Naive thymus-derived CD8-positive, alpha-beta T cell (primary cell): ENCODE results near the gene COX11. TPM values are rescaled to one million over a fixed set of nuclear protein-coding genes. Genes with fewer than 3 reads are reported as not detected.

ENCODE experiments used
- ATAC-seq, 2 donors: fragments of 150-1000 bp; cut with Tn5 transposase in 1 of 2; sonication (Bioruptor Pico), chemical (Tn5 transposase) in 1 of 2; 1 replicate in 1 of 2; 2 replicates in 1 of 2; pipeline ENCODE4 v1.10.0; 2021; ENCODE audit warnings: mild to moderate bottlenecking in 2 of 2, moderate library complexity in 2 of 2
- POLR2A ChIA-PET: fragments of 350-600 bp; sonication (Branson Sonifier 250); formaldehyde crosslinking; loops from one replicate; lab custom pipeline; 2021; ENCODE audit warnings: antibody characterized with exemption; lab: Charles Lee
- DNase-seq, 10 donors: peaks; one replicate each; pipeline versions ENCODE4 v3.0.0 to v3.0.0-alpha.2; 2020 to 2022
- H3K27ac Mint-ChIP-seq, 10 donors: one replicate each; pipeline ENCODE4 v1.8.0; 2020 to 2022; ENCODE audit warnings: mild to moderate bottlenecking in 10 of 10, mixed read lengths in 10 of 10, moderate library complexity in 4 of 10, inconsistent platforms in 1 of 10
- H3K27me3 Mint-ChIP-seq, 5 donors: one replicate each; pipeline ENCODE4 v1.8.0; 2021 to 2022; ENCODE audit warnings: mixed read lengths in 5 of 5
- H3K36me3 Mint-ChIP-seq, 3 donors: one replicate each; pipeline ENCODE4 v1.8.0; 2020 to 2022; ENCODE audit warnings: mixed read lengths in 3 of 3, mild to moderate bottlenecking in 2 of 3, inconsistent platforms in 1 of 3
- H3K4me1 Mint-ChIP-seq, 4 donors: one replicate each; pipeline ENCODE4 v1.8.0; 2021 to 2022; ENCODE audit warnings: mixed read lengths in 4 of 4
- H3K4me3 Mint-ChIP-seq, 10 donors: one replicate each; pipeline ENCODE4 v1.8.0; 2020 to 2022; ENCODE audit warnings: mild to moderate bottlenecking in 10 of 10, mixed read lengths in 10 of 10, moderate library complexity in 6 of 10, inconsistent platforms in 1 of 10
- H3K9me3 Mint-ChIP-seq, 9 donors: one replicate each; pipeline ENCODE4 v1.8.0; 2020 to 2022; ENCODE audit warnings: mixed read lengths in 9 of 9, mild to moderate bottlenecking in 3 of 9, inconsistent platforms in 1 of 9, moderate library complexity in 1 of 9
- polyA plus RNA-seq, 3 donors: library from polyadenylated mRNA; unstranded; fragments of 300-500 nt; fragmentation: Illumina TruSeq; gene quantifications; one replicate each; pipeline ENCODE4 v1.2.3, GENCODE V29; 2021
- total RNA-seq, 8 experiments: library from RNA in 2 of 8; stranded (reverse) in 2 of 8; gene quantifications; one replicate each; pipeline ENCODE4 v1.2.3 and lab custom pipeline; 2021 to 2026

COX11 gene
- total and polyA plus RNA-seq, 5 experiments from 2014 or later = 65.6 to 74.7 (median 67.6) TPM

GRCh38 chr17:54979657-54980056, 11.2 kb upstream of the COX11 start:
- POLR2A ChIA-PET = interaction anchor here (0.6 kb wide), 1 partner anchor 12 kb away, joined by 4 read pairs; no protein-coding TSS in a partner anchor
- Mint-ChIP-seq H3K4me1 (peaks cover 5 to 8% (median 6%) of the 10 kb centered on the region in 4 donors), H3K27ac (no peak overlapping the region), H3K4me3 (no peak overlapping the region), H3K36me3 (peaks cover 0 to 7% (median 0%) of the 10 kb centered on the region in 3 donors), H3K9me3 (peaks cover 0 to 12% (median 0%) of the 10 kb centered on the region in 9 donors), H3K27me3 (no peaks in the 10 kb centered on the region)
- ATAC-seq (no peak), DNase-seq (no peak)

DNA sequence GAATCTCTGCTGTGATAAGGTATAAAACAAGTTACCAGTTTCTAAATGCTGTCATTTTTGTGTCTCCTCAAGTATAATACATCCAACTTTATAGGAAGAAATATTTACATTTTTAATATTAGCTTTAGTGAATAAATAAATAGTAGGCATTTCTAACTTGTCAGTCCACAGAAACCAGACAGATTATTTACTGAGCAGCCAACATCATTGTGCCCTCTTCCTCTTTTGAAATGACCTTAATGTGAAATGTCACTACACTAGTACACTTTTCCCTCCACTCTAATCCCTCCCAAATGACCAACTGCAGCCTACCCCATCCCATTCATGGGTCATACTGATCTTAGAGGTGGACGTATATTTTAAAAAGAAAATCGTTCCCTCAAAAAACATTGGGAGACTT, 9.3 kb upstream of the COX11 start:
- no peaks in the 10 kb centered on the region for H3K27me3 Mint-ChIP-seq
- POLR2A ChIA-PET = interaction anchor here (1.2 kb wide), 1 partner anchor 9 kb away, joined by 4 read pairs; no protein-coding TSS in a partner anchor
- DNase-seq = no peak
- peaks cover 5 to 9% (median 7%) of the 10 kb centered on the region in 4 donors for H3K4me1 Mint-ChIP-seq
- peaks cover 0 to 7% (median 0%) of the 10 kb centered on the region in 3 donors for H3K36me3 Mint-ChIP-seq
- H3K9me3 Mint-ChIP-seq = peaks cover 0 to 12% (median 0%) of the 10 kb centered on the region in 9 donors
- no peak overlapping the region for H3K27ac Mint-ChIP-seq
- no peak overlapping the region for H3K4me3 Mint-ChIP-seq
- no peak for ATAC-seq

- POLR2A ChIA-PET = no interaction called here
- ATAC-seq = no peak
- no peaks in the 10 kb centered on the region for H3K27me3 Mint-ChIP-seq
- H3K4me3 Mint-ChIP-seq = no peak overlapping the region
- H3K4me1 Mint-ChIP-seq = peaks cover 5 to 14% (median 10%) of the 10 kb centered on the region in 4 donors
- DNase-seq = no peak
- peaks cover 0 to 12% (median 0%) of the 10 kb centered on the region in 9 donors for H3K9me3 Mint-ChIP-seq
- peaks cover 0 to 7% (median 0%) of the 10 kb centered on the region in 3 donors for H3K36me3 Mint-ChIP-seq
- no peak overlapping the region for H3K27ac Mint-ChIP-seq
These were observed 7.9 kb upstream of the COX11 start for GRCh38 chr17:54976316-54976715.

- no peak overlapping the region for H3K4me3 Mint-ChIP-seq
- H3K4me1 Mint-ChIP-seq = peaks cover 7 to 18% (median 12%) of the 10 kb centered on the region in 4 donors
- no peaks in the 10 kb centered on the region for H3K36me3 Mint-ChIP-seq
These were observed 6.3 kb upstream of the COX11 start for GRCh38 chr17:54974759-54975158.

DNA sequence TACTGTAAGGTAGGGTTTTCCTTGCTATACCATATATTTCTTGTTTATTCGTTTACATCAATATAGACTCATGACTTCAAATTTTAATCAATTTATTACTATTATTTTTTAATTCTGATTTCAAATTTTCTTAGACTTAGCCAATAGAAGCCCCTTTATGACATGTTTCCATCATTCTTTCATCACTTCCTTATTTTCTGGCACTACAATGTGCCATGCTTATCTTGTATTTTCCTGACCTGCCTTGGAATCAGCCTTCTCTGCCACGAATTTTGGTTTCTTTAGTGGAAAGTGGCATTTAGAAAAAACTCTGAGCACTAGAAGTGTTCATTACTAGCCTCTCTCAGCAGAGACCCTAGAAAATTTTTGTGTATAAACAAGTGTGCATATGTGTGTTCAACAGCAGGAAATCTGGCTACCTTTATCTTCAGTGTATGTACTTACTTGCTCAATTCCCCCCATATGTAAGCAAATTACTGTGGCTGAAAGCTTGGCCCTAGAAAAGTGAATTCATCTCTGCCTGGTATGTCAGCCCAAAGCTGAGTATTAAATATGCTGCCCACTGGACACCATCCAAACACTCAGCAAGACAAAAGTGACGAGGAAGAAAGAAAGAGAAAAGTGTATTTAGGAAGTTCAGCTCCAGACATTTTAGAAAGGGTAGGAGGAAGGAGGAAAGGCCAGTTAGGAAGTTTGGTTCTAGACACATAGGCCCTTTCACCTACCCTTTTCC, 4.1 kb upstream of the COX11 start:
- DNase-seq (no peak), ATAC-seq (no peak)
- POLR2A ChIA-PET = interaction anchor here (0.5 to 0.6 kb wide), 2 partner anchors 1257 to 1623 kb away, joined by 3 to 11 read pairs; no protein-coding TSS in a partner anchor
- no peak overlapping the region for H3K4me3 Mint-ChIP-seq
- no peak overlapping the region for H3K27ac Mint-ChIP-seq
- no peaks in the 10 kb centered on the region for H3K36me3 Mint-ChIP-seq
- H3K4me1 Mint-ChIP-seq = peaks cover 2 to 22% (median 13%) of the 10 kb centered on the region in 4 donors
- H3K27me3 Mint-ChIP-seq = no peaks in the 10 kb centered on the region
- no peaks in the 10 kb centered on the region for H3K9me3 Mint-ChIP-seq

More at GRCh38 chr17:54974759-54975158, 6.3 kb upstream of the COX11 start:
- Mint-ChIP-seq H3K27ac (no peak overlapping the region), H3K9me3 (peaks cover 0 to 9% (median 0%) of the 10 kb centered on the region in 9 donors), H3K27me3 (no peaks in the 10 kb centered on the region)
- no peak for ATAC-seq
- no peak for DNase-seq
- POLR2A ChIA-PET = no interaction called here

DNA sequence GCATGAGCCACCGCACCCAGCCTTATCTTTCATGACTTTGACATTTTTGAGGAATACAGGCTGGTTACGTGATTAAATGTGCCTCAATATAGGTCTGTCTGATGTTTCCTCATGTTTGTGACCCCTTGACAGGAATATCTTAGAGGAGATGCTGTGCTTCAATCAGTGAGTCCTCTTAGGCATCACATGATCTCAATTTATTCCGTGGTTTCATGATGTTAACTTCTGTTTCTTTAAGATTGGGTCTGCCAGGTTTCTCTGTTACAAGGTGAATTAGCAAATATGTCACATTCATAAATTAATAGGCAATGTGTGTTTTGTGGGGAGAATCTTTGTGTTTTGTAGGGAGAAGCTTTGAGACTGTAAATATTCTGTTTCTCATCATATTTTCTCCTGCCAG, 3.4 kb upstream of the COX11 start:
- Mint-ChIP-seq H3K27me3 (no peaks in the 10 kb centered on the region), H3K27ac (no peak overlapping the region), H3K4me3 (no peak overlapping the region), H3K36me3 (no peaks in the 10 kb centered on the region), H3K9me3 (no peaks in the 10 kb centered on the region), H3K4me1 (peaks cover 9 to 27% (median 16%) of the 10 kb centered on the region in 4 donors)
- no peak for DNase-seq
- POLR2A ChIA-PET = no interaction called here
- no peak for ATAC-seq

GRCh38 chr17:54971147-54971546, 2.7 kb upstream of the COX11 start:
- H3K4me1 Mint-ChIP-seq = peaks cover 12 to 31% (median 23%) of the 10 kb centered on the region in 4 donors
- peaks cover 0 to 2% (median 0%) of the 10 kb centered on the region in 3 donors for H3K36me3 Mint-ChIP-seq
- no peaks in the 10 kb centered on the region for H3K9me3 Mint-ChIP-seq
- no peak for ATAC-seq
- H3K27ac Mint-ChIP-seq = peak overlapping the region in 2 of 10 donors; percentile 43 to 56
- POLR2A ChIA-PET = no interaction called here
- H3K4me3 Mint-ChIP-seq = no peak overlapping the region
- H3K27me3 Mint-ChIP-seq = no peaks in the 10 kb centered on the region
- DNase-seq = no peak

DNA sequence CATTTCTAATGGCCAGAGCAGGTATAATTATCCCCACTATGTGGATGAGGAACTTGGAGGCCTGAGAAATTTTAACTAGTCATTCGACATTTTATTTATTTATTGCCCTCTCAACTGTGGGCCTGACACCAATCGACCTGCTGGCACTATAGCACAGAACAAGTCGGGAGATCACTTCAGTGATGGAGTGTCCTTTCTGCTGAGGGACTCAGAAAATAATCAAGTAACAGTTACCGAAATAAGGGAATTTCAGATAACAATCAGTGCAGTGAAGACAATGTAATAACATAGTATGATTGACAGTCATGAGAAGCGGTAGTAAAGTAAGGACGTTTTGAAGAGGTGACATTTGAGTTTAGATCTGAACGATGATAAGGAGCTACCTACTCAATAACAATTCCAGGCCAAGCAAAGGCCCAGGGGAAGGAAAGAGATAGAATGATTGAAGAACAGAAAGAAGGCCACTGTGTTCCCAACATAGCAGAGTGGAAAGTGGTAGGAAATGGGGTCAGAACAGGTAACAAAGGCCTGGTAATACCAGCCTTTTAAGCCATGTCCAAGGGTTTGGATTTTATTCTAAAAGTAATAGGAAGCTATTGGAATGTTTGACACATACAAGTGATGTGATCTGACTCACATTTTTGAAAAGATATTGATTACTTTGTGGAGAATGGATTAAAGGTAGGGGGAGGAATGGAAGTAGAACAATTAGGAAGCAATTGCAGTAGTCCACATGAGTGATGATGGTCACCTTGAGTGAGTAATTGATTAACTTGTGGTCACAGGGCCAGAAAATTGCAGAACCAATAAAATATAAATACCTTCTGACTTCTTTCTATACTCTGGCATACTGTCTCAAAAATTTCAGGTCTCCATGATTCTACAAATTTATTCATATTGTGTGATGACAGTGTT, 1.5 kb upstream of the COX11 start:
- POLR2A ChIA-PET = interaction anchor here (0.9 kb wide), 1 partner anchor 8 kb away, joined by 4 read pairs; no protein-coding TSS in a partner anchor
- DNase-seq = no peak
- no peaks in the 10 kb centered on the region for H3K27me3 Mint-ChIP-seq
- H3K27ac Mint-ChIP-seq = no peak overlapping the region
- peaks cover 0 to 11% (median 0%) of the 10 kb centered on the region in 3 donors for H3K36me3 Mint-ChIP-seq
- peak overlapping the region in 1 of 10 donors; percentile 53 for H3K4me3 Mint-ChIP-seq
- no peaks in the 10 kb centered on the region for H3K9me3 Mint-ChIP-seq
- no peak for ATAC-seq
- H3K4me1 Mint-ChIP-seq = peaks cover 12 to 35% (median 25%) of the 10 kb centered on the region in 4 donors

GRCh38 chr17:54968988-54969332, 506 bp upstream of the COX11 start:
- peaks cover 0 to 18% (median 3%) of the 10 kb centered on the region in 3 donors for H3K36me3 Mint-ChIP-seq
- DNase-seq = peak in 3 of 10 donors; percentile 5 to 65 (median 6)
- no peaks in the 10 kb centered on the region for H3K27me3 Mint-ChIP-seq
- peak; percentile 21 to 34 for ATAC-seq
- POLR2A ChIA-PET = interaction anchor here (0.9 kb wide), 1 partner anchor 9 kb away, joined by 4 read pairs; no protein-coding TSS in a partner anchor
- no peak overlapping the region for H3K4me3 Mint-ChIP-seq
- peaks cover 12 to 38% (median 25%) of the 10 kb centered on the region in 4 donors for H3K4me1 Mint-ChIP-seq
- no peak overlapping the region for H3K27ac Mint-ChIP-seq
- no peaks in the 10 kb centered on the region for H3K9me3 Mint-ChIP-seq

- peak in 1 of 10 donors; percentile 3 for DNase-seq
- Mint-ChIP-seq H3K9me3 (no peaks in the 10 kb centered on the region), H3K27me3 (no peaks in the 10 kb centered on the region), H3K36me3 (peaks cover 0 to 30% (median 6%) of the 10 kb centered on the region in 3 donors), H3K4me3 (no peak overlapping the region), H3K27ac (peak overlapping the region in 1 of 10 donors; percentile 71), H3K4me1 (peaks cover 10 to 37% (median 25%) of the 10 kb centered on the region in 4 donors)
- peak; percentile 19 to 30 for ATAC-seq
- POLR2A ChIA-PET = interaction anchor here (0.5 to 1.0 kb wide), 2 partner anchors 12 to 17 kb away, joined by 3 to 4 read pairs; no protein-coding TSS in a partner anchor
These were observed 713 bp downstream of the COX11 start for GRCh38 chr17:54967621-54968261.

GRCh38 chr17:54956791-54957190, 11.7 kb downstream of the COX11 start:
- Mint-ChIP-seq H3K4me3 (no peak overlapping the region), H3K4me1 (peaks cover 0 to 5% (median 0%) of the 10 kb centered on the region in 4 donors), H3K27ac (peak overlapping the region in 5 of 10 donors; percentile 16 to 61 (median 37)), H3K27me3 (no peaks in the 10 kb centered on the region), H3K36me3 (peaks cover 5 to 50% (median 8%) of the 10 kb centered on the region in 3 donors), H3K9me3 (no peaks in the 10 kb centered on the region)
- POLR2A ChIA-PET = no interaction called here
- ATAC-seq (no peak), DNase-seq (no peak)

- Mint-ChIP-seq H3K4me3 (no peak overlapping the region), H3K27me3 (peaks cover 0 to 7% (median 2%) of the 10 kb centered on the region in 5 donors), H3K27ac (no peak overlapping the region), H3K36me3 (peaks cover 0 to 7% (median 3%) of the 10 kb centered on the region in 3 donors), H3K9me3 (no peaks in the 10 kb centered on the region), H3K4me1 (peaks cover 0 to 5% (median 2%) of the 10 kb centered on the region in 4 donors)
- POLR2A ChIA-PET = interaction anchor here (0.9 kb wide), 1 partner anchor 17 kb away, joined by 3 read pairs; the partner anchor contains the start of genes COX11 and STXBP4
- no peak for ATAC-seq
- no peak for DNase-seq
These were observed 17.2 kb downstream of the COX11 start for GRCh38 chr17:54951286-54951685.
